ENCODE measurements around the gene LCE1E.
A peak's percentile ranks its signal among the peaks of the same experiment; 100 is the strongest.

Gene LCE1E

GRCh38 chr1:152770411-152770810 lies 15.6 kb upstream of the LCE1E start:
- no peak for DNase-seq
- TF ChIP-seq CTCF (IDR thresholded peaks at IDR 0.05; ENCODE audit: low read depth, low read length) = no peak
- no peak overlapping the region for H3K4me3 ChIP-seq (ENCODE audit: low read depth, low read length)
- H3K27me3 ChIP-seq = no peaks in the 10 kb centered on the region
- H3K4me1 ChIP-seq = no peaks in the 10 kb centered on the region
- H3K36me3 ChIP-seq = no peaks in the 10 kb centered on the region
- H3K9me3 ChIP-seq = no peaks in the 10 kb centered on the region

- TF ChIP-seq CTCF (IDR thresholded peaks at IDR 0.05; ENCODE audit: low read depth, low read length) = no peak
- Histone ChIP-seq H3K9me3 (no peaks in the 10 kb centered on the region), H3K4me1 (no peaks in the 10 kb centered on the region), H3K27me3 (no peaks in the 10 kb centered on the region), H3K36me3 (no peaks in the 10 kb centered on the region), H3K4me3 (ENCODE audit: low read depth, low read length) (no peak within 1 kb of the TSS)
- DNase-seq = no peak
These were observed 11.2 kb upstream of the LCE1E start, which contains the start of gene LCE1F for GRCh38 chr1:152774875-152775274. Gene LCE1F, plus strand, starts transcription at chr1:152775140. Its CDS starts 1,232 bp downstream, at chr1:152776372.

- no peaks in the 10 kb centered on the region for H3K9me3 ChIP-seq
- DNase-seq = no peak
These were observed 9.7 kb upstream of the LCE1E start for GRCh38 chr1:152776361-152776760.

GRCh38 chr1:152777510-152778137 lies 8.4 kb upstream of the LCE1E start:
- Histone ChIP-seq H3K27me3 (no peaks in the 10 kb centered on the region), H3K9me3 (no peaks in the 10 kb centered on the region), H3K4me1 (no peaks in the 10 kb centered on the region), H3K36me3 (no peaks in the 10 kb centered on the region), H3K4me3 (ENCODE audit: low read depth, low read length) (no peak overlapping the region)
- TF ChIP-seq CTCF (IDR thresholded peaks at IDR 0.05; ENCODE audit: low read depth, low read length) = peak; percentile 61
- DNase-seq = peak; percentile 47

More at GRCh38 chr1:152776361-152776760, 9.7 kb upstream of the LCE1E start:
- TF ChIP-seq CTCF (IDR thresholded peaks at IDR 0.05; ENCODE audit: low read depth, low read length) = no peak
- Histone ChIP-seq H3K4me1 (no peaks in the 10 kb centered on the region), H3K36me3 (no peaks in the 10 kb centered on the region), H3K27me3 (no peaks in the 10 kb centered on the region), H3K4me3 (ENCODE audit: low read depth, low read length) (no peak overlapping the region)

GRCh38 chr1:152783095-152783494 lies 3.0 kb upstream of the LCE1E start:
- no peak for DNase-seq

More at GRCh38 chr1:152783095-152783494, 3.0 kb upstream of the LCE1E start:
- TF ChIP-seq CTCF (IDR thresholded peaks at IDR 0.05; ENCODE audit: low read depth, low read length) = no peak
- no peaks in the 10 kb centered on the region for H3K36me3 ChIP-seq
- H3K4me3 ChIP-seq (ENCODE audit: low read depth, low read length) = no peak overlapping the region
- H3K27me3 ChIP-seq = no peaks in the 10 kb centered on the region
- no peaks in the 10 kb centered on the region for H3K9me3 ChIP-seq
- no peaks in the 10 kb centered on the region for H3K4me1 ChIP-seq
